HG02885 (cell line): Measurements from ENCODE around the gene SYNGR3.

Experiments used
- ATAC-seq: cut with Tn5 transposase; IDR thresholded peaks from one replicate; pipeline ENCODE4 v1.9.1; 2021; ENCODE audit warnings: mild to moderate bottlenecking; ENCODE audit not compliant: unreplicated experiment, poor library complexity

Gene SYNGR3

GRCh38 chr16:2037115-2037514 lies 47.3 kb downstream of the SYNGR3 start:
- no peak for ATAC-seq

- ATAC-seq, result no peak
Observed at GRCh38 chr16:2037647-2038381, 48.0 kb downstream of the SYNGR3 start.

GRCh38 chr16:2038382-2039231 lies 48.8 kb downstream of the SYNGR3 start:
- no peak for ATAC-seq

- no peak for ATAC-seq
Observed at GRCh38 chr16:2039274-2040031, 49.7 kb downstream of the SYNGR3 start.

DNA sequence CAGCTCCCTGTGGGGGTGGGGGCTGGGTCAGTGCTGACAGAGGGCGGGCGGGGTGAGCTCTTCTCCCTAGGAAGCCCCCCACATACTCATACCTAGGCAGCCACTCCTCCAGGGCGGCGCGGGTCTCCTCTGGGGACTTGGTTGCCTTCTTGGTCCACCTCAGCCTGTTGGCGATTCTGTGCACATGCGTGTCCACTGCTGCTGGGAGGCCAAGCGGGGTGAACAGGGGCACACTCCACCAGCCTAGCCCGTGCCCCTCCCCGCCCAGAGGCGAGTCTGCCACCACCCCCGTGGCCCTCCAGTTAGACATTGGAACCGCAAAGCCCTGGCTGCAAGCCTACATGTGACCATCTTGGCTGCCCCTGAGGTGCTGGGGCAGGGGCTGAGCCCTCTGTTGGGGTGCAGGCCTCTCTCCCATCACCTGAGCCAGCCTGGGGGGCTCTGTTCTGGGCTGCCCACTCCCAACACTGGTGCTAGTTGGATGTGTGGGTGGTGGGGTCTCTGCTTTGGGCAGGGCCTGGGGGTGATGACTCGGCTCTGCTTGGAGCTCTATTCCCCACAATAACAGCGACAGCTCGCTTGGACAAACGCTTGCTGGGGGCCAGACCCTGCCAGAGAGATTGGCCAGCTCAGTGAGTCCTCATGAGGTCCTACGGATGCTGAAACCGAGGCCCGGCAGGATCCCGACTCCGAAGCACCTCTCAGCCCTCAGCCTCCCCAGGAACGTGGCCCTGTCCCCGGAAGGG lies 50.4 kb downstream of the SYNGR3 start:
- no peak for ATAC-seq

DNA sequence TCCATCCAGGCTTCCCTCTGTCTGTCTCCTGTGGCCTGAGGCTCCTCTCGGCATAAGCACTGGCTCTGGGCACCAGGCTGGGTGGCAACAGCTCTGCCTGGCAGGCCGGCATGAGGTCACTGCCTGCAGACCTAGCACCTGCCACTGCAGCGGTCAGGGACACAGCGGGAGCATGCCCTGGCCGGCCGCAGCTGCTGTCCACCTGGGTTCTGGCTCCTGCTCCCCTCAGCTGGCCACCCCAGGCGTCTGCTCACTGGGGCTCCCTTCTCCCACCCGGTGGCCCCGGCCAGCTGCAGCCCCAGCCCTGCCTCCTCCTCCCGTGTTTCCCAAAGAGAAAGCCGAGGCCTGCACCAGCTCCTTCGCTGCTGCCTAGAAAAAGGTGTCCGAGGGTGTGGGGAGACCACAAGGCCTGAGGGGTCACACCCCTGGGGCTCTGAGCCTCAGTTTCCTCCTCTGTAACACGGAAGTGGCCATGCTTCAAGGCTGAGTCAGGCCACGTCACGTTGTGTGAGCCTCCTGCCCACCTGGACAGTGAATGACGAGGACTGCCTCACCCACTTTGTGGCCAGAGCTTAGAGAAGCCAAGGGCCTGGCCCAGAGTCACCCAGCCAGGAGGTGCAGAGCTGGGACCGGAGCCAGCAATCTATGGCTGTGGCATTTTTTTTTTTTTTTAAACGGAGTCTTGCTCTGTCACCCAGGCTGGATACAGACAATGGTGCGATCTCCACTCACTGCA lies 51.2 kb downstream of the SYNGR3 start:
- ATAC-seq, result no peak

GRCh38 chr16:2042171-2042985 lies 52.6 kb downstream of the SYNGR3 start:
- no peak for ATAC-seq

- no peak for ATAC-seq
Observed at GRCh38 chr16:2042986-2043666, 53.4 kb downstream of the SYNGR3 start.
